Esophagus squamous epithelium (tissue), 5 donors: ENCODE results near the gene CHST10. TPM values are rescaled to one million over a fixed set of nuclear protein-coding genes. Genes with fewer than 3 reads are reported as not detected.
"Not testable (repeated sequence)": the region's sequence is repeated elsewhere in the genome, so short reads cannot be mapped to it uniquely, and the experiment has no call there.

ENCODE experiments used
- DNase-seq: peaks from one replicate; lab custom pipeline; 2025; lab: John Stamatoyannopoulos, UW
- H3K27ac ChIP-seq, 4 donors: fragments of 200-600 bp; sonication (generic); one replicate each; pipeline ENCODE4 v1.5.1; 2016 to 2019; ENCODE audit warnings: mild to moderate bottlenecking in 1 of 4
- H3K27me3 ChIP-seq, 4 donors: fragments of 200-600 bp; sonication (generic); 1 replicate in 3 of 4; 2 replicates in 1 of 4; pipeline versions ENCODE4 v1.5.1 to v1.6.0; 2017 to 2021; ENCODE audit warnings: antibody characterized with exemption in 1 of 4
- H3K36me3 ChIP-seq, 3 donors: fragments of 200-600 bp; sonication (generic); one replicate each; pipeline ENCODE4 v1.5.1; 2016 to 2019
- H3K4me1 ChIP-seq, 3 donors: fragments of 200-600 bp; sonication (generic); one replicate each; pipeline ENCODE4 v1.5.1; 2017 to 2019
- H3K4me3 ChIP-seq, 4 donors: fragments of 200-600 bp; sonication (generic); 1 replicate in 3 of 4; 2 replicates in 1 of 4; pipeline ENCODE4 v1.5.1; 2016 to 2019; ENCODE audit warnings: mild to moderate bottlenecking in 2 of 4, moderate library complexity in 1 of 4
- H3K9me3 ChIP-seq, 3 donors: fragments of 200-600 bp; sonication (generic); one replicate each; pipeline ENCODE4 v1.5.1; 2016 to 2019
- POLR2A ChIP-seq, 4 donors: fragments of 450-650 bp; IDR thresholded peaks; one replicate each; pipeline ENCODE4 v1.6.1; 2017; ENCODE audit warnings: antibody characterized with exemption in 4 of 4, mild to moderate bottlenecking in 4 of 4, moderate library complexity in 3 of 4
- WGBS, 2 donors: methylation state at CpG; one replicate each; pipeline ENCODE4 v1.1.5; 2018; 5-methylcytosine and 5-hydroxymethylcytosine counted together
- intact Hi-C: fragments of 100-400 bp; cut with DNase I; formaldehyde crosslinking; loops from one replicate; pipeline ENCODE4 v1.15.0; 2022
- total RNA-seq, 4 donors: library from RNA; depleted of rRNA; stranded (reverse); fragments of >200 nt; gene quantifications; one replicate each; pipeline ENCODE4 v1.1.0, GENCODE V29; 2016
- TF ChIP-seq, protein P1 (sequence below), 6 experiments: fragments of 450-650 bp in 4 of 6; fragments of 200-600 bp in 2 of 6; sonication (generic) in 2 of 6; IDR thresholded peaks; one replicate each; pipeline ENCODE4 v1.5.1; 2016 to 2019; ENCODE audit warnings: antibody characterized with exemption in 6 of 6, mild to moderate bottlenecking in 4 of 6, moderate library complexity in 4 of 6
- donor health status: DM: yes; HTN: yes; CAD: no.

The CHST10 gene, protein sequence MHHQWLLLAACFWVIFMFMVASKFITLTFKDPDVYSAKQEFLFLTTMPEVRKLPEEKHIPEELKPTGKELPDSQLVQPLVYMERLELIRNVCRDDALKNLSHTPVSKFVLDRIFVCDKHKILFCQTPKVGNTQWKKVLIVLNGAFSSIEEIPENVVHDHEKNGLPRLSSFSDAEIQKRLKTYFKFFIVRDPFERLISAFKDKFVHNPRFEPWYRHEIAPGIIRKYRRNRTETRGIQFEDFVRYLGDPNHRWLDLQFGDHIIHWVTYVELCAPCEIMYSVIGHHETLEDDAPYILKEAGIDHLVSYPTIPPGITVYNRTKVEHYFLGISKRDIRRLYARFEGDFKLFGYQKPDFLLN
- total RNA-seq, result 1 to 10 TPM in 2 of 4 donors, under 1 TPM in 2; 0.53 to 7.0 (median 3.2) TPM

GRCh38 chr2:100416935-100417710 lies at the start of gene CHST10:
CHST10 (minus strand) TSS chr2:100417668; CDS start chr2:100406675, 10,993 bp downstream.
- peak within 1 kb of the TSS; percentile 52 to 82 (median 71) for H3K4me3 ChIP-seq
- no peaks in the 10 kb centered on the region for H3K9me3 ChIP-seq
- H3K27me3 ChIP-seq, result peaks cover 0 to 6% (median 0%) of the 10 kb centered on the region in 4 donors
- intact Hi-C loops, result no loop called here
- TF ChIP-seq POLR2A (IDR thresholded peaks at IDR 0.05), result peak in 1 of 4 donors; percentile 15
- TF ChIP-seq, protein P1, sequence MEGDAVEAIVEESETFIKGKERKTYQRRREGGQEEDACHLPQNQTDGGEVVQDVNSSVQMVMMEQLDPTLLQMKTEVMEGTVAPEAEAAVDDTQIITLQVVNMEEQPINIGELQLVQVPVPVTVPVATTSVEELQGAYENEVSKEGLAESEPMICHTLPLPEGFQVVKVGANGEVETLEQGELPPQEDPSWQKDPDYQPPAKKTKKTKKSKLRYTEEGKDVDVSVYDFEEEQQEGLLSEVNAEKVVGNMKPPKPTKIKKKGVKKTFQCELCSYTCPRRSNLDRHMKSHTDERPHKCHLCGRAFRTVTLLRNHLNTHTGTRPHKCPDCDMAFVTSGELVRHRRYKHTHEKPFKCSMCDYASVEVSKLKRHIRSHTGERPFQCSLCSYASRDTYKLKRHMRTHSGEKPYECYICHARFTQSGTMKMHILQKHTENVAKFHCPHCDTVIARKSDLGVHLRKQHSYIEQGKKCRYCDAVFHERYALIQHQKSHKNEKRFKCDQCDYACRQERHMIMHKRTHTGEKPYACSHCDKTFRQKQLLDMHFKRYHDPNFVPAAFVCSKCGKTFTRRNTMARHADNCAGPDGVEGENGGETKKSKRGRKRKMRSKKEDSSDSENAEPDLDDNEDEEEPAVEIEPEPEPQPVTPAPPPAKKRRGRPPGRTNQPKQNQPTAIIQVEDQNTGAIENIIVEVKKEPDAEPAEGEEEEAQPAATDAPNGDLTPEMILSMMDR (IDR thresholded peaks at IDR 0.05), result no peak
- 1 to 2% methylated on average over 15 to 16 of the region's 88 CpGs for WGBS, 2 donors
- no peak for DNase-seq
- peaks cover 0 to 9% (median 0%) of the 10 kb centered on the region in 3 donors for H3K36me3 ChIP-seq
- peak within 1 kb of the TSS; percentile 51 to 83 (median 78) for H3K27ac ChIP-seq
- peaks cover 10 to 27% (median 11%) of the 10 kb centered on the region in 3 donors for H3K4me1 ChIP-seq

GRCh38 chr2:100460904-100461530 lies 43.5 kb upstream of the CHST10 start:
- Histone ChIP-seq H3K9me3 (peaks cover 0 to 11% (median 7%) of the 10 kb centered on the region in 3 donors), H3K27ac (no peak overlapping the region), H3K4me1 (no peaks in the 10 kb centered on the region), H3K36me3 (no peaks in the 10 kb centered on the region), H3K4me3 (no peak overlapping the region), H3K27me3 (no peaks in the 10 kb centered on the region)
- WGBS, 2 donors, result 77 to 95% methylated on average over 1 of the region's 1 CpG
- TF ChIP-seq, protein P1 (IDR thresholded peaks at IDR 0.05), result no peak
- no peak for TF ChIP-seq POLR2A (IDR thresholded peaks at IDR 0.05)
- intact Hi-C loops, result no loop called here
- DNase-seq, result no peak

- DNase-seq, H3K27ac ChIP-seq, H3K4me1 ChIP-seq, H3K27me3 ChIP-seq, H3K4me3 ChIP-seq, H3K36me3 ChIP-seq, intact Hi-C loops: not testable (repeated sequence)
- peaks cover 0 to 11% (median 7%) of the 10 kb centered on the region in 3 donors for H3K9me3 ChIP-seq
Measured at GRCh38 chr2:100456357-100456756, 38.9 kb upstream of the CHST10 start.

DNA sequence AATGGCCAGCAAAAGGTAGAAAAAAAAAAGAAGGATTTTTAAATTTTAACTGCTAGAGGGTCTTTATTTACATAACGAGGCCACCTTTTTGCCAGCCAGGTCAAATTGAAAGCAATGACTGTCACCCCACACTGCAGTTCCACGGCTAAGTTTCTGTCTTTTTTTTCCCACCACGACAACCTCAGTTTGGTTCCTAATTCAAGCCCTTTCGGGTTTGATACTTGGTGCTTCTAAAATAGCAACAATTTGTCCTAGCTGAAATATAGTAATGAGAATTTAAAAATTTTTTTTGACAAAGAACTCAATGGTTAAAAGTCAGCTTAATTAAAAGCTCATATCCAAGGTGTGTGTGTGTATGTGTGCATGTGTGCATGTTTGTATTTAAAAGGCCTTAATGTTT lies 36.4 kb upstream of the CHST10 start:
- 58 to 68% methylated on average over 4 of the region's 4 CpGs for WGBS, 2 donors
- H3K27ac ChIP-seq, result no peak overlapping the region
- intact Hi-C loops, result no loop called here
- H3K4me3 ChIP-seq, result no peak overlapping the region
- peaks cover 0 to 11% (median 7%) of the 10 kb centered on the region in 3 donors for H3K9me3 ChIP-seq
- TF ChIP-seq POLR2A (IDR thresholded peaks at IDR 0.05), result no peak
- TF ChIP-seq, protein P1 (IDR thresholded peaks at IDR 0.05), result no peak
- no peaks in the 10 kb centered on the region for H3K27me3 ChIP-seq
- DNase-seq, result no peak
- no peaks in the 10 kb centered on the region for H3K36me3 ChIP-seq
- no peaks in the 10 kb centered on the region for H3K4me1 ChIP-seq

DNA sequence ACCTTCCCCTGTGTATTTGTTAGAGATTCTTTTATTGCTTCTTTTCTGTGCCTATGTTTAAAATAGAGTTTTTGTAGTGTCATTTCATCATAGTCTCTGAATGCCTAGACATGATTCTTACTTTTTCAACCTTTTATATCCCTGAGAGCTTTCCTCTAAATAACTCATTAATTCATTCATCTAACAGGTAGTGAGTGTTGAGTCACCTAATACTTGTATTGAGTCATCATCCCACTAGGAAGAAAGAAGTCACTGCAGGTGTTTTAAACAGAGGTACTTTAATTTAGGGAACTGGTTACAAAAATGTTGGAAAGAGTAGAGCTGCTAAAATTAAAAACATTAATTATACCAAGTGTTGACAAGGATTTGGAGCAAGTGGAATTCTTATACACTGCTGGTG lies 34.3 kb upstream of the CHST10 start:
- Histone ChIP-seq H3K27ac (no peak overlapping the region), H3K36me3 (no peaks in the 10 kb centered on the region), H3K9me3 (peaks cover 0 to 4% (median 1%) of the 10 kb centered on the region in 3 donors), H3K4me3 (no peak overlapping the region), H3K4me1 (no peaks in the 10 kb centered on the region), H3K27me3 (no peaks in the 10 kb centered on the region)
- intact Hi-C loops, result no loop called here
- DNase-seq, result no peak
- TF ChIP-seq, protein P1 (IDR thresholded peaks at IDR 0.05), result no peak
- TF ChIP-seq POLR2A (IDR thresholded peaks at IDR 0.05), result no peak
